ENCODE data around the gene PIK3R1. TPM values are rescaled to one million over a fixed set of nuclear protein-coding genes. Genes with fewer than 3 reads are reported as not detected.

Gene PIK3R1
- polyA plus RNA-seq, 1 experiment: 7.6 TPM

GRCh38 chr5:68345171-68345570, 129.6 kb downstream of the PIK3R1 start:
- CTCF ChIA-PET: no interaction called here
- peaks cover 4% of the 10 kb centered on the region for H3K27me3 ChIP-seq (ENCODE audit: control insufficient read depth, insufficient read depth, low read length)

GRCh38 chr5:68345582-68345981, 130.0 kb downstream of the PIK3R1 start:
- no peak for TF ChIP-seq CTCF (IDR thresholded peaks at IDR 0.05; ENCODE audit: low read depth, low read length)
- POLR2A ChIA-PET: no interaction called here
- no peak for DNase-seq (ENCODE audit: low read depth, low spot score)
- H3K9me3 ChIP-seq (ENCODE audit: control insufficient read depth, insufficient read depth, low read length): peaks cover 3% of the 10 kb centered on the region; the same call in 1 of the 2 replicates
- H3K27me3 ChIP-seq (ENCODE audit: control insufficient read depth, insufficient read depth, low read length): peaks cover 4% of the 10 kb centered on the region
- CTCF ChIA-PET: interaction anchor here (0.9 kb wide), 1 partner anchor 59 kb away, joined by 3 read pairs; no protein-coding TSS in a partner anchor
- no peak overlapping the region for H3K27ac ChIP-seq (ENCODE audit: low read depth, low read length)
- H3K4me3 ChIP-seq (ENCODE audit: low read depth, low read length): no peak overlapping the region

More at GRCh38 chr5:68345171-68345570, 129.6 kb downstream of the PIK3R1 start:
- DNase-seq (ENCODE audit: low read depth, low spot score): no peak
- Histone ChIP-seq H3K27ac (ENCODE audit: low read depth, low read length) (no peak overlapping the region), H3K4me3 (ENCODE audit: low read depth, low read length) (no peak overlapping the region), H3K9me3 (ENCODE audit: control insufficient read depth, insufficient read depth, low read length) (peaks cover 3% of the 10 kb centered on the region; the same call in 1 of the 2 replicates)
- POLR2A ChIA-PET: no interaction called here
- no peak for TF ChIP-seq CTCF (IDR thresholded peaks at IDR 0.05; ENCODE audit: low read depth, low read length)

- POLR2A ChIA-PET: no interaction called here
- Histone ChIP-seq H3K27me3 (ENCODE audit: control insufficient read depth, insufficient read depth, low read length) (peaks cover 4% of the 10 kb centered on the region), H3K9me3 (ENCODE audit: control insufficient read depth, insufficient read depth, low read length) (peaks cover 3% of the 10 kb centered on the region; the same call in 1 of the 2 replicates), H3K27ac (ENCODE audit: low read depth, low read length) (no peak overlapping the region), H3K4me3 (ENCODE audit: low read depth, low read length) (no peak overlapping the region)
- no peak for DNase-seq (ENCODE audit: low read depth, low spot score)
- TF ChIP-seq CTCF (IDR thresholded peaks at IDR 0.05; ENCODE audit: low read depth, low read length): no peak
- CTCF ChIA-PET: no interaction called here
Observed at GRCh38 chr5:68347536-68347935, 132.0 kb downstream of the PIK3R1 start.

GRCh38 chr5:68348447-68349222, 133.1 kb downstream of the PIK3R1 start:
- POLR2A ChIA-PET: no interaction called here
- Histone ChIP-seq H3K4me3 (ENCODE audit: low read depth, low read length) (no peak overlapping the region), H3K9me3 (ENCODE audit: control insufficient read depth, insufficient read depth, low read length) (peaks cover 3% of the 10 kb centered on the region; the same call in 1 of the 2 replicates), H3K27ac (ENCODE audit: low read depth, low read length) (no peak overlapping the region), H3K27me3 (ENCODE audit: control insufficient read depth, insufficient read depth, low read length) (peaks cover 4% of the 10 kb centered on the region)
- CTCF ChIA-PET: no interaction called here
- TF ChIP-seq CTCF (IDR thresholded peaks at IDR 0.05; ENCODE audit: low read depth, low read length): no peak
- no peak for DNase-seq (ENCODE audit: low read depth, low spot score)

GRCh38 chr5:68350176-68350575, 134.6 kb downstream of the PIK3R1 start:
- TF ChIP-seq CTCF (IDR thresholded peaks at IDR 0.05; ENCODE audit: low read depth, low read length): no peak
- H3K27ac ChIP-seq (ENCODE audit: low read depth, low read length): no peak overlapping the region
- no peak overlapping the region for H3K4me3 ChIP-seq (ENCODE audit: low read depth, low read length)
- no peak for DNase-seq (ENCODE audit: low read depth, low spot score)
- H3K27me3 ChIP-seq (ENCODE audit: control insufficient read depth, insufficient read depth, low read length): peaks cover 4% of the 10 kb centered on the region
- peaks cover 3% of the 10 kb centered on the region; the same call in 1 of the 2 replicates for H3K9me3 ChIP-seq (ENCODE audit: control insufficient read depth, insufficient read depth, low read length)
- CTCF ChIA-PET: no interaction called here
- POLR2A ChIA-PET: no interaction called here

Measured in AG04450 (cell line).